Upper lobe of right lung (tissue), 1 donor: ENCODE data around the gene ZER1. TPM values are rescaled to one million over a fixed set of nuclear protein-coding genes. Genes with fewer than 3 reads are reported as not detected.

ENCODE experiments used
- ATAC-seq: fragments of 200-7000 bp; cut with Tn5 transposase; one replicate; pipeline ENCODE4 v1.9.1; 2020; ENCODE audit warnings: mild to moderate bottlenecking, moderate library complexity
- DNase-seq: peaks from one replicate; pipeline ENCODE4 v3.0.0-alpha.2; 2020
- H3K27ac ChIP-seq: fragments of 200-600 bp; one replicate; pipeline ENCODE4 v1.8.0; 2022
- H3K27me3 ChIP-seq: fragments of 200-600 bp; one replicate; pipeline ENCODE4 v1.8.0; 2022; ENCODE audit warnings: mild to moderate bottlenecking
- H3K36me3 ChIP-seq: fragments of 200-600 bp; one replicate; pipeline ENCODE4 v1.8.0; 2022
- H3K4me1 ChIP-seq: fragments of 200-600 bp; one replicate; pipeline ENCODE4 v1.8.0; 2022
- H3K4me3 ChIP-seq: fragments of 200-600 bp; one replicate; pipeline ENCODE4 v1.8.0; 2022; ENCODE audit warnings: mild to moderate bottlenecking
- H3K9me3 ChIP-seq: fragments of 200-600 bp; one replicate; pipeline ENCODE4 v1.8.0; 2022
- CTCF ChIP-seq: fragments of 200-600 bp; IDR thresholded peaks from one replicate; pipeline ENCODE4 v1.8.0; 2022; ENCODE audit warnings: antibody characterized with exemption
- intact Hi-C: fragments of 100-400 bp; cut with DNase I; formaldehyde crosslinking; loops from one replicate; pipeline ENCODE4 v1.11.0; 2022
- total RNA-seq: library from RNA; stranded (reverse); fragmentation: NEBNext Ultra II Directional; extraction: Animal tissue kit (Norgen Biotek cat#: 25700); gene quantifications from one replicate; pipeline ENCODE4 v1.2.1, GENCODE V29; 2021
- donor health status: DM: no; HTN: yes; CAD: no; lungs with severe emphysema.

Gene ZER1
- total RNA-seq, 1 donor from 2014 or later, result 32.0 TPM

- intact Hi-C loops, result no loop called here
- peak; percentile 99 for DNase-seq
- ATAC-seq, result peak; percentile 92
- H3K36me3 ChIP-seq, result peaks cover 26% of the 10 kb centered on the region
- H3K4me1 ChIP-seq, result peaks cover 42% of the 10 kb centered on the region
- no peaks in the 10 kb centered on the region for H3K9me3 ChIP-seq
- H3K27me3 ChIP-seq, result no peaks in the 10 kb centered on the region
- H3K27ac ChIP-seq, result peak within 1 kb of the TSS; percentile 96
- no peak for TF ChIP-seq CTCF
- H3K4me3 ChIP-seq, result peak within 1 kb of the TSS; percentile 75
Measured at GRCh38 chr9:128688501-128689292, 83.0 kb downstream of the ZER1 start, which contains the start of gene SET. Gene SET (plus strand): TSS chr9:128689222. CDS start chr9:128689583, 361 bp downstream.

- Histone ChIP-seq H3K4me1 (peaks cover 48% of the 10 kb centered on the region), H3K27ac (peak overlapping the region; percentile 96)
Measured at GRCh38 chr9:128687453-128687852, 84.3 kb downstream of the ZER1 start.

GRCh38 chr9:128685636-128686489, 85.9 kb downstream of the ZER1 start:
- intact Hi-C loops, result no loop called here
- Histone ChIP-seq H3K4me1 (peaks cover 43% of the 10 kb centered on the region), H3K9me3 (no peaks in the 10 kb centered on the region), H3K4me3 (peak overlapping the region; percentile 76), H3K36me3 (no peaks in the 10 kb centered on the region), H3K27me3 (no peaks in the 10 kb centered on the region), H3K27ac (peak overlapping the region; percentile 89)
- DNase-seq (no peak), ATAC-seq (no peak)
- TF ChIP-seq CTCF, result no peak

More at GRCh38 chr9:128687453-128687852, 84.3 kb downstream of the ZER1 start:
- intact Hi-C loops, result no loop called here
- no peak for TF ChIP-seq CTCF
- Histone ChIP-seq H3K27me3 (no peaks in the 10 kb centered on the region), H3K4me3 (no peak overlapping the region), H3K36me3 (peaks cover 13% of the 10 kb centered on the region), H3K9me3 (no peaks in the 10 kb centered on the region)
- ATAC-seq (no peak), DNase-seq (no peak)

GRCh38 chr9:128684325-128685199, 87.2 kb downstream of the ZER1 start:
- H3K36me3 ChIP-seq, result no peaks in the 10 kb centered on the region
- intact Hi-C loops, result no loop called here
- no peaks in the 10 kb centered on the region for H3K27me3 ChIP-seq
- H3K4me3 ChIP-seq, result peak overlapping the region; percentile 76
- H3K4me1 ChIP-seq, result peaks cover 38% of the 10 kb centered on the region
- H3K27ac ChIP-seq, result peak overlapping the region; percentile 89
- ATAC-seq (peak; percentile 71), DNase-seq (peak; percentile 94)
- H3K9me3 ChIP-seq, result no peaks in the 10 kb centered on the region
- no peak for TF ChIP-seq CTCF

GRCh38 chr9:128684065-128684324, 87.7 kb downstream of the ZER1 start:
- TF ChIP-seq CTCF, result no peak
- Histone ChIP-seq H3K36me3 (no peaks in the 10 kb centered on the region), H3K27ac (peak overlapping the region; percentile 89), H3K27me3 (no peaks in the 10 kb centered on the region), H3K9me3 (no peaks in the 10 kb centered on the region), H3K4me1 (peaks cover 38% of the 10 kb centered on the region), H3K4me3 (peak overlapping the region; percentile 76)
- DNase-seq, result no peak
- intact Hi-C loops, result no loop called here
- no peak for ATAC-seq
